Cortex of kidney (tissue), 1 donor: Measurements from ENCODE around the gene ADRA2A.

ENCODE experiments used
- DNase-seq: peaks from one replicate; lab custom pipeline; 2025; lab: John Stamatoyannopoulos, UW

Gene ADRA2A

GRCh38 chr10:111109501-111110242 lies 32.8 kb downstream of the ADRA2A start:
- DNase-seq, result no peak

- DNase-seq, result no peak
These were observed 33.9 kb downstream of the ADRA2A start for GRCh38 chr10:111110771-111111170.

- DNase-seq, result no peak
These were observed 35.5 kb downstream of the ADRA2A start for GRCh38 chr10:111112333-111112732.

GRCh38 chr10:111113238-111113960 lies 36.6 kb downstream of the ADRA2A start:
- no peak for DNase-seq

- DNase-seq, result no peak
These were observed 37.3 kb downstream of the ADRA2A start for GRCh38 chr10:111113961-111114757.

GRCh38 chr10:111114758-111115500 lies 38.1 kb downstream of the ADRA2A start:
- no peak for DNase-seq

- no peak for DNase-seq
These were observed 39.4 kb downstream of the ADRA2A start for GRCh38 chr10:111116211-111116610.

- DNase-seq, result no peak
These were observed 40.1 kb downstream of the ADRA2A start for GRCh38 chr10:111116762-111117445.

GRCh38 chr10:111117528-111118277 lies 40.9 kb downstream of the ADRA2A start:
- no peak for DNase-seq

- DNase-seq, result no peak
These were observed 41.9 kb downstream of the ADRA2A start for GRCh38 chr10:111118758-111119157.

GRCh38 chr10:111119637-111120036 lies 42.8 kb downstream of the ADRA2A start:
- DNase-seq, result no peak

- DNase-seq, result no peak
These were observed 45.3 kb downstream of the ADRA2A start for GRCh38 chr10:111122127-111122526.

- no peak for DNase-seq
These were observed 47.1 kb downstream of the ADRA2A start for GRCh38 chr10:111123883-111124282.

- DNase-seq, result no peak
These were observed 48.3 kb downstream of the ADRA2A start for GRCh38 chr10:111125102-111125501.

- no peak for DNase-seq
These were observed 49.2 kb downstream of the ADRA2A start for GRCh38 chr10:111126077-111126476.

GRCh38 chr10:111127081-111127848 lies 50.4 kb downstream of the ADRA2A start:
- no peak for DNase-seq

- DNase-seq, result no peak
These were observed 51.7 kb downstream of the ADRA2A start for GRCh38 chr10:111128331-111129180.

- no peak for DNase-seq
These were observed 52.5 kb downstream of the ADRA2A start for GRCh38 chr10:111129363-111129762.

- no peak for DNase-seq
These were observed 53.6 kb downstream of the ADRA2A start for GRCh38 chr10:111130471-111130870.
